ENCODE measurements around the gene ARL15.

ARL15 gene

DNA sequence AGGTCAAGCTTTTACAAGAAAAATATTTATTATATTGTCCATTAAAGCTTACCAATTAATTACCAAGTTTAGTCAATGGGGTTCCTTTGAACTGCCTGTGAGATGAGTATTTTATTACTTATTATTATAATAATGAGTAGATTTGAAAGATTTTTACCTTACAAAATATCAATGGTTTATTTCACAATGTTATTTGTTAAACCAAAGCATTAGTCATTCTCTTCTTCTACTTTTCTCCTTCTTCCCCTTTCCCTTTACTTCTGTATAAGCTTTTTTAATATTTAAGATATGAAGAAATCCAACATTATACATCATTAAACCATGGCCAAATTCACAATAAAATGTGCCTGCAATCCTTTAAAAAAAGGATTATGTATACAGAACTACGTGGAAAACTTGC, 369.5 kb downstream of the ARL15 start:
- no peak for DNase-seq
- intact Hi-C loops (cut with DNase I): no loop called here

- intact Hi-C loops (cut with DNase I): no loop called here
- no peak for DNase-seq
Observed at GRCh38 chr5:53937467-53937866, 372.9 kb downstream of the ARL15 start.

GRCh38 chr5:53936481-53937352, 373.7 kb downstream of the ARL15 start:
- intact Hi-C loops (cut with DNase I): no loop called here

DNA sequence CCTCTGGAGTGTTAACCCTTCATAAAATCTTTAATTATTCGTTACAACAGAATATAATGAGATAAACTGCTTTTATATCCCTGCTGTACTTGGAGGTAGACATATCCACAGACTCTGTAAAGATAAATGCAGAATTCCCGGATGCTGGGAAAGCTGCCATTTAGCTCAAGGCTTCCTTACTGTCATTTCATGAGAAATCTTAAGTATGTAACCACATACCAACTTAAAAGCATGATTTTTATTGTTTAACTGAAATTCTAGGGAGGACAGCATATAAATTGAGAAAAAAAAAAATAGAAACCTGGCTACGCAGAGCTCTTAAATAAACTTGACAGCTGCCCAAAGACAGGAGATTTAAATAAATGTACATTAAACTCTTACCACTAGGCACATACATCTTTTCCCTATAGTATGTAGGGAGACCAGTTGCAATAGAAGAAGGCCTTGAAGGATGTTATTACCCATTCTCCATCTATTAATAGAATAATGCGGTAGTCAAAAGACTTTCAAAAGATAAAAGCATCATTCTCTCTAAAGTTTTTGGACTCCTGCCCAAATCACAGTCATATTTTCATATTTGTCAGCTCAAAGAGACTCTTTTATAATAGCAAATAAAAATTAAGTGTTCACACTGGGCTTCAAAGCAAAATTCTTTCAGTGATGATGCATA, 376.1 kb downstream of the ARL15 start:
- intact Hi-C loops (cut with DNase I): no loop called here
- DNase-seq: no peak

More at GRCh38 chr5:53936481-53937352, 373.7 kb downstream of the ARL15 start:
- no peak for DNase-seq

- intact Hi-C loops (cut with DNase I): no loop called here
- DNase-seq: no peak
Observed at GRCh38 chr5:53932351-53932750, 378.0 kb downstream of the ARL15 start.

DNA sequence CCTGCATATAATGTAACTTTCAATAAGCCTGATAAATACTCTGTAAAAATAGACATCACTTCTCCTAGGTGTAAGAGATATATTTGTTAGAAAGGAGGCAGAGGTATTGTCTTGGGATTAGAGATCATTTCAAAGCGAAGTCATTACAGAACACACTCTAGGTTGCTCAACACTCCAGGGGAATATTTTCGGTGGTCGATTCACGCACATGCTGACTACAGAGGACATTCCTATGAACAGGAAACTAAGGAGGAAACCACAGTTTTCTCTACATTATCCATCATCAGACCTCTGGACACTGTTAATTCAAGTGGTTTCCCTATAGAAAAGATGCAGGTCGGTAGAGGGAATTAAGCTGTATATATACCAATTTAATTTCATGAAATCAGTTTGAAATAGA, 379.9 kb downstream of the ARL15 start:
- DNase-seq: no peak
- intact Hi-C loops (cut with DNase I): no loop called here

GRCh38 chr5:53929570-53929969, 380.8 kb downstream of the ARL15 start:
- intact Hi-C loops (cut with DNase I): no loop called here
- DNase-seq: no peak

DNA sequence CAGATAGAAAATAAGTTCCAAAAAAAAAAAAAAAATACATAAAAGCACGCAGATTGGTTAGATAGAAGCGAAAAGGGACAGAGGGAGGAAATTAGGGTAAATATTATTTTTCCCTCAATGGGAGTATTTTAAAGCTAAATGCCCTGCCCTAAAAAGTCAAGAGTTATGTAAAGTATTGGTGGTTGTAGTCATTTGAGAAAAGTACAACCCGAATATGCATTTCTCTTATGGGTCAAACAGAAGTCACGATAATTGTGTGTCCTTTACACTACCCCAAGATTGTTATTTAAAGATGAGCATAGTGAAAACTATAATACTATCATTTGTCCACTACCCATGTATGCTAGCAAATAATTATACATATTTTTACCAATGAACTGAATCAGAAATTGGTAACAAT, 381.2 kb downstream of the ARL15 start:
- intact Hi-C loops (cut with DNase I): no loop called here
- no peak for DNase-seq

GRCh38 chr5:53928641-53929040, 381.7 kb downstream of the ARL15 start:
- intact Hi-C loops (cut with DNase I): no loop called here
- DNase-seq: no peak

GRCh38 chr5:53927668-53928247, 382.6 kb downstream of the ARL15 start:
- DNase-seq: no peak
- intact Hi-C loops (cut with DNase I): no loop called here

GRCh38 chr5:53926026-53926425, 384.3 kb downstream of the ARL15 start:
- DNase-seq: no peak
- intact Hi-C loops (cut with DNase I): no loop called here

- intact Hi-C loops (cut with DNase I): no loop called here
- no peak for DNase-seq
Observed at GRCh38 chr5:53924392-53924791, 386.0 kb downstream of the ARL15 start.

DNA sequence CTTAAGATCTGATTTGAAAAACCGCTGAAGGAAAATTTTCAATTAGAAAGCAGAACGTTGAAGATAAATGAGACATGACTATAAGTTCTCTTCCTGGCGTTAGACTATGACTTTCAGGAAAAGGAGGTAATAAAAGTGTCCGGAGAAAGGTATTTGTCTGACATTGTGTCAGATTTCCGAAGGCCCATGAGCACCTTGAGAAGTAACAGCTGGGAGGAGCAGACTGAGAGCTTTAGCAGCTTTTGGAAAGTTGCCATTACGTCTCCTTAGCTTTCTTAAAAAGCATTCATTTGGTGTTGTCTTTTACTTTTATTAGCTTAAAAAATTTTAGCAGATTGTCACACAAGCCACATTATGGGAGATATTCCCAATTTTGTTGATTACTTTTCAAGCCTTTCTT, 386.4 kb downstream of the ARL15 start:
- DNase-seq: no peak

DNA sequence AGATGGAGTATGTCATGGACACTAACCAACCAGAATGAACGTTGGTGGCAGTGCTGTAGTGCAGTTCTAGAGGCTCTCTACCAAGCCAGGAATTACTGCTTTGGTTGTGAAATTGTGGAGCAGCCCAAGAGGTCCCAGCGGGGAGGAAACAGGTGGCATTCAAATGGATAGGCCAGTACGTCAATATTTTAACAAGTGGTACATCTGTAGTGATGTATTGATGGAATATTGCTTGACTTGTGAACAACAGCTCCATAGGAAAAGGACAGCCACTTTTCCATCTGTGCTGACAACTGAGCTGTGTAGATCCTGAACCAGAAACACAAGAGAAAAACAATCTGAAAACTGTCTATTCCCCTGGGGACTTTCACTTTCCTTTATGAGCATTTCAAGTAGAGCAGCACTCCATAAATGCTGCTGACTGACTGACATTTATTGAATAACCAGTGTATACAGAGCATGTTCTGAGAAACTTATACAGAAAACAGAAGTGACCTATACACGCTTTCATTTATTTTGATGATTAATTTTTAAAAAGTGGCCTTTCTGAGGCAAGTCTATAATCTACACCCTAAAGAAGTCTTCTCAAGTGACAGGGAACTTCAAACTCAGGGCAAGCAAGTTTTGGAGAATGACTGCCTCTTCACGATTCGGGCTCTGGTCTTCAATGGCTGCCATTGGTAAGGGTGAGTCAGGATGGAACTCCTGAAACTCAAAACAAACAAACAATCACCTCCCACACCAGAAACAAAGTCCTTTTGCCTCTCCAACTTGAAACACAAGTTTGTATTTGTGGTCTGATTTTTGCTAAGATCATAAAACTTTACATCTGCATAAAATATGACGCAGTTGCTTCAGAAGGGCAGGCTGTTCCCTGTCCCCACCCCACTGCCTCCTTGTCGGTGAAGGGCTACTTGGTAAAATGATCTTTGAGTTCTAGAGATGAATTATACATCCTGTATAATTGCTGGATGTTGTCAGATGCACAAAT, 387.6 kb downstream of the ARL15 start:
- intact Hi-C loops (cut with DNase I): no loop called here
- no peak for DNase-seq

More for the DNA sequence above, 386.4 kb downstream of the ARL15 start:
- intact Hi-C loops (cut with DNase I): no loop called here

DNA sequence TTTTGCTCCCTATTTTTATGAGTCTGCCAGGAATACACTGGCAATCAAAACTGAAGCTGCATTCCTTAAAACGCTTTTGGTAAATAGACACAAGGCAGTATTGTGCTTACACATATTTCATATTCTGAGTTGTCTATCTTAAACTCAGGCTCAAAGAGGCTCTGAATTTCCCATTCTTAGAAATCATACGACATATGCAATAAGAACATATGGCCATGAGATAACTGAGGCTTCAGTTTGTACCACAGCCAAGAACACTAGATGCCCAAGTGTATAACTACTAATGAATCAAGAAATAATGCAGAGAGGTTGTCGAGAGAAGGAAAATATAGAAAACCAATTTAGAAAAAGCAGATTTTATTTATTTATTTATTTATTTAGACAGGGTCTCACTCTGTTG, 392.5 kb downstream of the ARL15 start:
- DNase-seq: no peak
- intact Hi-C loops (cut with DNase I): no loop called here

GRCh38 chr5:53917095-53917494, 393.3 kb downstream of the ARL15 start:
- intact Hi-C loops (cut with DNase I): no loop called here
- no peak for DNase-seq

- intact Hi-C loops (cut with DNase I): no loop called here
- no peak for DNase-seq
Observed at GRCh38 chr5:53915120-53915519, 395.3 kb downstream of the ARL15 start.

- intact Hi-C loops (cut with DNase I): no loop called here
- no peak for DNase-seq
Observed at GRCh38 chr5:53913941-53914340, 396.4 kb downstream of the ARL15 start.

- DNase-seq: no peak
- intact Hi-C loops (cut with DNase I): no loop called here
Observed at GRCh38 chr5:53908757-53909156, 401.6 kb downstream of the ARL15 start.
